Measurements from ENCODE around the gene MRPL39.

MRPL39 gene

GRCh38 chr21:25536752-25537151 is 70.5 kb downstream of the MRPL39 start:
- no peak for DNase-seq (ENCODE audit: low read depth)

GRCh38 chr21:25535849-25536248 is 71.4 kb downstream of the MRPL39 start:
- DNase-seq (ENCODE audit: low read depth) = no peak

All from stimulated activated CD8-positive, alpha-beta memory T cell treated with anti-CD3 and anti-CD28 coated beads, Interleukin-4, amount 100 ng/mL, for 24 hours (primary cell).